Smooth muscle cell (in vitro differentiated cells): ENCODE data around the gene SLC23A2. TPM values are rescaled to one million over a fixed set of nuclear protein-coding genes. Genes with fewer than 3 reads are reported as not detected.

Experiments used
- DNase-seq: peaks from one replicate; lab custom pipeline; 2025; ENCODE audit not compliant: unreplicated experiment; lab: John Stamatoyannopoulos, UW
- H2AFZ ChIP-seq: fragments of 200-600 bp; sonication (generic); 2 replicates; pipeline ENCODE4 v1.6.0; 2016; ENCODE audit warnings: antibody characterized with exemption, low read depth, mild to moderate bottlenecking
- H3F3A ChIP-seq: fragments of 200-600 bp; sonication (generic); 2 replicates; pipeline ENCODE4 v1.6.0; 2017; ENCODE audit warnings: antibody characterized with exemption, low read depth
- H3K27ac ChIP-seq: fragments of 200-600 bp; sonication (generic); 2 replicates; pipeline ENCODE4 v1.5.1; 2016; ENCODE audit warnings: low read depth, mild to moderate bottlenecking
- H3K27me3 ChIP-seq: fragments of 200-600 bp; sonication (generic); 2 replicates; pipeline ENCODE4 v1.6.1; 2016; ENCODE audit warnings: low read depth, mild to moderate bottlenecking
- H3K36me3 ChIP-seq: fragments of 200-600 bp; sonication (generic); 2 replicates; pipeline ENCODE4 v1.5.1; 2016; ENCODE audit warnings: low read depth
- H3K4me1 ChIP-seq: fragments of 200-600 bp; sonication (generic); 2 replicates; pipeline ENCODE4 v1.5.1; 2016; ENCODE audit warnings: low read depth
- H3K4me2 ChIP-seq: fragments of 200-600 bp; sonication (generic); 2 replicates; pipeline ENCODE4 v1.6.0; 2016; ENCODE audit warnings: mild to moderate bottlenecking
- H3K4me3 ChIP-seq: fragments of 200-600 bp; sonication (generic); 2 replicates; pipeline ENCODE4 v1.5.1; 2016; ENCODE audit warnings: mild to moderate bottlenecking
- H3K79me2 ChIP-seq: fragments of 200-600 bp; sonication (generic); 2 replicates; pipeline ENCODE4 v1.6.0; 2016; ENCODE audit warnings: low read depth, mild to moderate bottlenecking
- H3K9ac ChIP-seq: fragments of 200-600 bp; sonication (generic); 2 replicates; pipeline ENCODE4 v1.6.0; 2016; ENCODE audit warnings: low read depth
- H3K9me3 ChIP-seq: fragments of 200-600 bp; sonication (generic); replicated peaks from 2 replicates; pipeline ENCODE4 v1.5.1; 2016; ENCODE audit warnings: low read depth
- H4K20me1 ChIP-seq: fragments of 200-600 bp; sonication (generic); 2 replicates; pipeline ENCODE4 v1.6.0; 2016; ENCODE audit warnings: low read depth
- WGBS: methylation state at CpG from one replicate; pipeline ENCODE4 v1.1.7; 2016; ENCODE audit warnings: low lambda C conversion rate; 5-methylcytosine and 5-hydroxymethylcytosine counted together
- polyA plus RNA-seq: library from polyadenylated mRNA; unstranded; fragments of >200 nt; fragmentation: Nextera tagmentation; extraction: Ambion mirVana; gene quantifications from 2 replicates; pipeline ENCODE4 v1.2.1, GENCODE V29; 2016
- total RNA-seq: library from RNA; depleted of rRNA; stranded (reverse); fragments of >200 nt; gene quantifications from 2 replicates; pipeline ENCODE4 v1.2.3, GENCODE V29; 2014
- TF ChIP-seq, protein P1 (sequence below): fragments of 200-600 bp; sonication (generic); IDR thresholded peaks from 2 replicates; pipeline ENCODE4 v1.5.1; 2017; ENCODE audit warnings: borderline replicate concordance, mild to moderate bottlenecking, antibody characterized with exemption; ENCODE audit not compliant: insufficient read depth, poor library complexity, severe bottlenecking

The SLC23A2 gene
- total and polyA plus RNA-seq, 2 experiments from 2014 or later = 1.4 to 5.0 TPM

DNA sequence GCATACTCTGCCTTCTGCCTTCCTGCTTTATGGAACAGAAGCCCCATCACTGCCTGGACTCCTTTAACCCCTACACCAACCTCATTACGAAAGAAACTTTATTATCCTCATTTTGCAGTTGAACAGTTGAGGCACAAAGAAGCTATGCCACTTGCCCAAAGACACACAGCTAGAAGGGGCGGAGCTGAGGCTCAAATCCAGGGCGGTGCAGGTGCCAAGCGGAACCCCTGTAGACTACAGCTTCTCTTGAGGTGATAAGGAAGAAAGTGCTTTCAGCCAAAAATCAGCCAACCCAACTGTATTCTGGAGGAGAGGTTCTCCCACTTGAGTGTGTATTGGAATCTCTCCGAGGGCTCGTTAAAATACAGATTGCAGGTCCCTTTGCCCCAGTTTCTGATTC lies 189.1 kb downstream of the SLC23A2 start:
- Histone ChIP-seq H2AFZ (no peak overlapping the region), H3K4me2 (no peak overlapping the region), H3K36me3 (no peaks in the 10 kb centered on the region), H3K27me3 (no peaks in the 10 kb centered on the region), H3K9ac (no peak overlapping the region), H3K27ac (no peak overlapping the region), H3K4me1 (no peaks in the 10 kb centered on the region), H3K9me3 (no peaks in the 10 kb centered on the region), H3K4me3 (no peak overlapping the region), H3K79me2 (no peaks in the 10 kb centered on the region), H4K20me1 (no peaks in the 10 kb centered on the region), H3F3A (no peaks in the 10 kb centered on the region)
- 94% methylated on average over 6 of the region's 6 CpGs for WGBS
- TF ChIP-seq, protein P1, sequence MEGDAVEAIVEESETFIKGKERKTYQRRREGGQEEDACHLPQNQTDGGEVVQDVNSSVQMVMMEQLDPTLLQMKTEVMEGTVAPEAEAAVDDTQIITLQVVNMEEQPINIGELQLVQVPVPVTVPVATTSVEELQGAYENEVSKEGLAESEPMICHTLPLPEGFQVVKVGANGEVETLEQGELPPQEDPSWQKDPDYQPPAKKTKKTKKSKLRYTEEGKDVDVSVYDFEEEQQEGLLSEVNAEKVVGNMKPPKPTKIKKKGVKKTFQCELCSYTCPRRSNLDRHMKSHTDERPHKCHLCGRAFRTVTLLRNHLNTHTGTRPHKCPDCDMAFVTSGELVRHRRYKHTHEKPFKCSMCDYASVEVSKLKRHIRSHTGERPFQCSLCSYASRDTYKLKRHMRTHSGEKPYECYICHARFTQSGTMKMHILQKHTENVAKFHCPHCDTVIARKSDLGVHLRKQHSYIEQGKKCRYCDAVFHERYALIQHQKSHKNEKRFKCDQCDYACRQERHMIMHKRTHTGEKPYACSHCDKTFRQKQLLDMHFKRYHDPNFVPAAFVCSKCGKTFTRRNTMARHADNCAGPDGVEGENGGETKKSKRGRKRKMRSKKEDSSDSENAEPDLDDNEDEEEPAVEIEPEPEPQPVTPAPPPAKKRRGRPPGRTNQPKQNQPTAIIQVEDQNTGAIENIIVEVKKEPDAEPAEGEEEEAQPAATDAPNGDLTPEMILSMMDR = no peak
- no peak for DNase-seq

DNA sequence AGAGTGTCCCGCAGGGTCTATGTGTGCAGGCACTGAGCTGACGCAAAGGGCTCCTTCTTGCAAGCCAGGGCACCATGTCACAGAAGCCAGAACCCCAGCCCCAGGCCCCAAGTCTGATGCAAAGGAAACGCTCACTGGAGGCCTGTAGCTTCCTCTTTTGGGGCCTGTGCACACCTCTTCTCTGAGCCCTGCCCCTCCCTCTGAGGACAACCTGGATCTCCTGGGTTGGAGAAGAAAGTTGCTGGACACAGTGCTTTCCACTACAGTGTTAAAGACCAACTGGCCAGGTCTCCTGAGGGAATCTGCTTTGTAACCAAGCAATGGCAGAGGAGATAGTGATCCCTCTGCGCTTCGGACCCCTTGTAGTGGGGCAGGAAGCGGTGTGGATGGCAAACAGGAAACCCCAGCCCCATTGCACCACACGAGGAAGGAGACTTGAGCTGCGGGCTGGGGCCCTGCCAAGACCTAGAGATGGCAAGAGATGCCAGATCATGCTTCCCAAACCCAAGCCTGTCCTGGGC lies 189.6 kb downstream of the SLC23A2 start:
- H3K9ac ChIP-seq = no peak overlapping the region

DNA sequence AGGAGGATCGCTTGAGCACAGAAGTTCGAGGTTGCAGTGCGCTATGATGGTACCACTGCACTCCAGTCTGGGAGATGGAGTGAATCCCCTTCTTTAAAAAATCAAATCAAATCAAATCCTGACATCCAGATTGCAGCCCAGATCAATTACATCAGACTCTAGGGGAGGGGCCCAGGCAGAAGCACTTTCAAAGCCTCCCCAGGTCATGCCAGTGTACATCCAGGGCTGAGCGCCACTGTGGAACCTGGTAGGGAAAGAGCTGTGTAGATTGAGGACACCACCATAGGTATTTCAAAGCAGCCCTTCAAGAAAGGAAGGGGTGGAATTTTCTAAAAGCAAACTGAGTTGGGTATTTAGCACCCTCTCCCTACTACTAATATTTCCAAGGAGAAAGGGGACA lies 190.1 kb downstream of the SLC23A2 start:
- TF ChIP-seq, protein P1 = no peak
- no peak for DNase-seq
- H3K9me3 ChIP-seq = no peaks in the 10 kb centered on the region
- 85% methylated on average over 4 of the region's 4 CpGs for WGBS
- no peaks in the 10 kb centered on the region for H3K4me1 ChIP-seq
- H3K27ac ChIP-seq = no peak overlapping the region
- H3K9ac ChIP-seq = no peak overlapping the region
- H3K4me3 ChIP-seq = no peak overlapping the region
- no peaks in the 10 kb centered on the region for H3K27me3 ChIP-seq
- H3K4me2 ChIP-seq = no peak overlapping the region
- no peaks in the 10 kb centered on the region for H3F3A ChIP-seq
- H3K79me2 ChIP-seq = no peaks in the 10 kb centered on the region
- no peak overlapping the region for H2AFZ ChIP-seq
- H4K20me1 ChIP-seq = no peaks in the 10 kb centered on the region
- H3K36me3 ChIP-seq = no peaks in the 10 kb centered on the region

More for the DNA sequence above, 189.6 kb downstream of the SLC23A2 start:
- no peak for DNase-seq
- H3K27me3 ChIP-seq = no peaks in the 10 kb centered on the region
- no peaks in the 10 kb centered on the region for H4K20me1 ChIP-seq
- H2AFZ ChIP-seq = no peak overlapping the region
- H3K79me2 ChIP-seq = no peaks in the 10 kb centered on the region
- H3K4me1 ChIP-seq = no peaks in the 10 kb centered on the region
- no peak overlapping the region for H3K4me3 ChIP-seq
- H3K36me3 ChIP-seq = no peaks in the 10 kb centered on the region
- H3K27ac ChIP-seq = no peak overlapping the region
- TF ChIP-seq, protein P1 = no peak
- 87% methylated on average over 8 of the region's 8 CpGs for WGBS
- no peaks in the 10 kb centered on the region for H3K9me3 ChIP-seq
- no peaks in the 10 kb centered on the region for H3F3A ChIP-seq
- no peak overlapping the region for H3K4me2 ChIP-seq

DNA sequence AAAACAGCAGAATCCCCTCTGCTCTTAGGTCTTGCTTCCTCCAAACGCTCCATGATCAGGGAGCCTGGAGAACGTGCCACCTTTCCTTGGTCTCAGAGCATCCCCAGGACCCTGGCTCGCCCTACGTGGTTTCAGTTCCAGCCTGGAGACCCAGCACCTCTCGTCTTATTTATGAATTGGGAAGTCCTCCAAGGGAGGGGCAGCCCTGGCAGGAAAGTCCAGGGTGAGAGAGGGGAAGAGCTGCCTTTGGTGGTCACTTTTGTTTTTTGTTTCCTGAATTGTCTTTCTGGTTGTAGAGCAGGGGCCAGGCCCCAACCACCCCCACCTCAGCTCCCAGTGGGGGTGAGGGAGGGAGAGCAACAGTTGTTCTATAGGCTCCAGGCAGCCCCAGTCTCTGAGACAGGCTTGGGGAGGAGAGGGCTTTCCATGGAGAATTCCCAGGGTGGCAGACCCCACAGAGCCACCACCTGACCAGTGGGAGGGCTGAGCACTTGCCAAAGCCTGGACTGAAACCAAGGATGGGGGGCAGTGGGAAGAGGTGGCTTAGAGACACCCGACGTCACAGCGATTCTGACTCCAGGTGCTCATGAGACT lies 190.8 kb downstream of the SLC23A2 start:
- Histone ChIP-seq H3K4me3 (no peak overlapping the region), H4K20me1 (no peaks in the 10 kb centered on the region), H3K36me3 (no peaks in the 10 kb centered on the region), H3K27ac (no peak overlapping the region), H3K27me3 (no peaks in the 10 kb centered on the region), H3K79me2 (no peaks in the 10 kb centered on the region), H3K4me2 (no peak overlapping the region), H3K9ac (no peak overlapping the region), H3K4me1 (no peaks in the 10 kb centered on the region), H3K9me3 (no peaks in the 10 kb centered on the region), H2AFZ (no peak overlapping the region), H3F3A (no peaks in the 10 kb centered on the region)
- WGBS = 86% methylated on average over 8 of the region's 8 CpGs
- no peak for DNase-seq
- TF ChIP-seq, protein P1 = no peak
